ENCODE data around the gene ZCCHC12.

The ZCCHC12 gene

DNA sequence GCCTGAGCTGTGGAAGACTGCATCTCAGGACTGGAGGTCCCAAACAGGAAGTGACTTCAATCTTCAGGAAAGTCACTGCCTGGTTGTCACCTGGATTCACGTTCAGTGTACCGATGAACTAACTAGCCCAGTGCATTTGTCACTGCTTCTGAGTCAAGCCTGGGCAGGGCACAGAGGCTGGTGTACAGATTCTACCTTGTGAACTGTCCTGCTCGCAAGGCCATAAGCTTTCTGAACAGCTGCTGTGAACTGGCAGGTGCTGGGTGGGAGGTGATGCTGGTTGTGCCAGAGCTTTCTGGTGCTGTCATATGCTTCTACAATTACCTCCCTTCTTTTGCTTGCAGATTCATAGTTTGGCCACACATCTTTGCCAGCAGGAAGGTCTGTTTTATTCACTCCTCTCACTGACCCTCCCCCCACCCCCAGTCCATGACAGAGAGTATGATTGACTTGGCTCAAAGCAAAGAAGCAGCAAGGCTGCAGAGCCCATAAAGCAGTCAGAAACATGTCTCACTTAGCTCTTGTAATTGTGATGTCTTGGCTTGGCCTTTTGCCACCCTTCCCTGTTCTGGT is 40.5 kb downstream of the ZCCHC12 start:
- no peak for DNase-seq
- intact Hi-C loops (cut with DNase I), result no loop called here

DNA sequence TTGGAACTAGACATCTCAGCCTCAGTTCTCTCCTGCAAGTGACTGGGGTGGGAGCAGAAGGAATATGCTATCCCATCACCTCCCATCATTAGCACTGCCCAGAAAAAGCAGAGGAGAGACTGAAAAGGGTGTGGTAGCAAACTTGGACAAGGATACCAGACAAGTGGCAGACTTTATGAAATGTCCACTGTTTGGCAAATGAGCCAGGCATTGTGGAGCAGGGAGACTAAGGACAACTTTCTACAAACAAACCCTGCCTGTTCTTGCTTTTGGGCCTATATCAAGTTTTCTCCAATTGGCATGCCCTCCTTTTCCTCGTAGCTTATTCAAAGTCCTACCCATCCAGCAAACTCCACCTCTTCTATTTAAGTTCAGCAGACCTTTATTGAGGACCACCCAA is 41.6 kb downstream of the ZCCHC12 start:
- intact Hi-C loops (cut with DNase I), result no loop called here
- peak in 1 of 10 donors; percentile 9 for DNase-seq

DNA sequence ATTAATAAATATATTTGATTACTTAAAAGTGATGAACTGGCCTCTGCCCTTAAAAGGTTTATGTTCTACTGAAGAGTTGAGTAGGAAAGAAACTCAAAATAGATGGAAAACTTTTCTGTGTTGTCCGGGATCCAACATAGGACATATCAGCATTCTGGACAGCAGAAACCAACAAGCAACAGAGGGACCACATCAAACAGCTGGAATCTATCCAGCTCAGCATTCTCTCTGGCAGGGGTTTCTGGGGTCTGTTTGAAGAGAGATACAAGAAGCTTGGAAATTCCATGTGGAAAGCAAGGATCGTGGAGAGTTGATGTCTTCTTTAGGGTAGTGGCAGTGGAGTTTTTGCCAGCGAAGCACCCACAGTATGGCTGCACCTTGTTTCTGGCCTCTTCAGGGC is 43.6 kb downstream of the ZCCHC12 start:
- intact Hi-C loops (cut with DNase I), result no loop called here

DNA sequence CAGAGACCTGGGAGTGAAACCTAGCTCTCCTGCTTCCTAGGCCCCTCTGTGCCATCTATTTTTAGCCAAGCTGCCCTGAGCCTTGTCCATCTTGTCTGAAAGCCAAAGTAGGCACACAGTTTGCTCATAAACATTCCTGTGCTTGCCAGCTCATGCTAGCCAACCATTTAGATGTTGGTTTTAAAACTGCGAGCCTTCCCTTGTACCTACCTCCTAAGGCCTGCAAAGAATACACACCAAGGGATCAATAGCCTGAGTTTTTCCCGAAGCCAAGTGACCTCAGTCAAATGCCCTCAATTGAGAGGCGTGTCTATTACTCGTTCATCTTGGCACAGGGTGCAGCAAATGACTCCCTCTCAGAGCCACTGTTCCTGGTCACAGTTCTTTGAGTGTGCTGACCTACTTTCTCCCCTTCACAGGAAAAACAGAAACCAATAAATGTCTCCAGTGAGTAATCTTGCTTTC is 48.5 kb downstream of the ZCCHC12 start:
- no peak for DNase-seq

More for the DNA sequence above, 43.6 kb downstream of the ZCCHC12 start:
- no peak for DNase-seq

More for the DNA sequence above, 48.5 kb downstream of the ZCCHC12 start:
- intact Hi-C loops (cut with DNase I), result no loop called here
